Ascending aorta (tissue), 2 donors: Measurements from ENCODE around the gene RPRD1A. TPM values are rescaled to one million over a fixed set of nuclear protein-coding genes. Genes with fewer than 3 reads are reported as not detected.

Experiments
- DNase-seq, 2 donors: peaks; one replicate each; pipeline ENCODE4 v3.0.0-alpha.2; 2019; ENCODE audit warnings: low spot score in 2 of 2
- H3K27ac ChIP-seq, 2 donors: fragments of 200-600 bp; sonication (generic); one replicate each; pipeline ENCODE4 v1.5.1; 2016 to 2017; ENCODE audit warnings: mild to moderate bottlenecking in 1 of 2
- H3K27me3 ChIP-seq: fragments of 200-600 bp; sonication (generic); one replicate; pipeline ENCODE4 v1.5.1; 2017
- H3K36me3 ChIP-seq, 2 donors: fragments of 200-600 bp; sonication (generic); one replicate each; pipeline ENCODE4 v1.5.1; 2016
- H3K4me1 ChIP-seq, 2 donors: fragments of 200-600 bp; sonication (generic); one replicate each; pipeline ENCODE4 v1.5.1; 2016 to 2017; ENCODE audit warnings: mild to moderate bottlenecking in 1 of 2
- H3K4me3 ChIP-seq, 2 donors: fragments of 200-600 bp; sonication (generic); one replicate each; pipeline ENCODE4 v1.5.1; 2016 to 2017; ENCODE audit warnings: mild to moderate bottlenecking in 1 of 2
- H3K9me3 ChIP-seq, 2 donors: fragments of 200-600 bp; sonication (generic); one replicate each; pipeline ENCODE4 v1.5.1; 2016
- intact Hi-C: fragments of 100-400 bp; cut with DNase I; formaldehyde crosslinking; loops from one replicate; pipeline ENCODE4 v1.15.1; 2023
- total RNA-seq: library from RNA; depleted of rRNA; stranded (reverse); fragments of >200 nt; gene quantifications from one replicate; pipeline ENCODE4 v1.1.0, GENCODE V29; 2016
- TF ChIP-seq, protein P1 (sequence below), 3 experiments: fragments of 200-600 bp in 2 of 3; fragments of 450-650 bp in 1 of 3; sonication (generic) in 2 of 3; IDR thresholded peaks; one replicate each; pipeline ENCODE4 v1.5.1; 2016 to 2019; ENCODE audit warnings: antibody characterized with exemption in 3 of 3, mild to moderate bottlenecking in 1 of 3, moderate library complexity in 1 of 3

RPRD1A gene
- total RNA-seq, 1 donor from 2014 or later, result 16.4 TPM

DNA sequence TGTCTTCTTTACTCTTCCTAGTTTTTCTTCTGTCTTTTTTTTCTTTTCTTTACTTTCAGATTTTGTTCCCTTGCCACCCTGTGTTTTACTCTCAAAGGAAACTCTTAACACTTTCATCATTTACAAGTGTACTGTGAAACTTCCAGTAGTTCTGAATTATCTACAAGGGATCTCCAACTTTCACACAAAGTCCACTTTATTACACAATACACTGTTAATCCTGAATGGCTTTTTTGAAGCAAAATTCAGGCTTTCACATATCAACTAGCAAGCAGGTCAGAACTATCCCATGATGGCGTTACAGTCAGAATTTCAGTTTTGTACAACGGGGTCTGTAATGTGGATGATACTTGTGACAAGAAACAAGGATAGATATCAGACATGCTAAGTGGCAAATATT, 60.4 kb downstream of the RPRD1A start:
- Histone ChIP-seq H3K9me3 (no peaks in the 10 kb centered on the region), H3K4me1 (no peaks in the 10 kb centered on the region), H3K36me3 (no peaks in the 10 kb centered on the region), H3K27ac (no peak overlapping the region), H3K4me3 (no peak overlapping the region), H3K27me3 (no peaks in the 10 kb centered on the region)
- TF ChIP-seq, protein P1, sequence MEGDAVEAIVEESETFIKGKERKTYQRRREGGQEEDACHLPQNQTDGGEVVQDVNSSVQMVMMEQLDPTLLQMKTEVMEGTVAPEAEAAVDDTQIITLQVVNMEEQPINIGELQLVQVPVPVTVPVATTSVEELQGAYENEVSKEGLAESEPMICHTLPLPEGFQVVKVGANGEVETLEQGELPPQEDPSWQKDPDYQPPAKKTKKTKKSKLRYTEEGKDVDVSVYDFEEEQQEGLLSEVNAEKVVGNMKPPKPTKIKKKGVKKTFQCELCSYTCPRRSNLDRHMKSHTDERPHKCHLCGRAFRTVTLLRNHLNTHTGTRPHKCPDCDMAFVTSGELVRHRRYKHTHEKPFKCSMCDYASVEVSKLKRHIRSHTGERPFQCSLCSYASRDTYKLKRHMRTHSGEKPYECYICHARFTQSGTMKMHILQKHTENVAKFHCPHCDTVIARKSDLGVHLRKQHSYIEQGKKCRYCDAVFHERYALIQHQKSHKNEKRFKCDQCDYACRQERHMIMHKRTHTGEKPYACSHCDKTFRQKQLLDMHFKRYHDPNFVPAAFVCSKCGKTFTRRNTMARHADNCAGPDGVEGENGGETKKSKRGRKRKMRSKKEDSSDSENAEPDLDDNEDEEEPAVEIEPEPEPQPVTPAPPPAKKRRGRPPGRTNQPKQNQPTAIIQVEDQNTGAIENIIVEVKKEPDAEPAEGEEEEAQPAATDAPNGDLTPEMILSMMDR (IDR thresholded peaks at IDR 0.05), result no peak
- no peak for DNase-seq
- intact Hi-C loops, result no loop called here

DNA sequence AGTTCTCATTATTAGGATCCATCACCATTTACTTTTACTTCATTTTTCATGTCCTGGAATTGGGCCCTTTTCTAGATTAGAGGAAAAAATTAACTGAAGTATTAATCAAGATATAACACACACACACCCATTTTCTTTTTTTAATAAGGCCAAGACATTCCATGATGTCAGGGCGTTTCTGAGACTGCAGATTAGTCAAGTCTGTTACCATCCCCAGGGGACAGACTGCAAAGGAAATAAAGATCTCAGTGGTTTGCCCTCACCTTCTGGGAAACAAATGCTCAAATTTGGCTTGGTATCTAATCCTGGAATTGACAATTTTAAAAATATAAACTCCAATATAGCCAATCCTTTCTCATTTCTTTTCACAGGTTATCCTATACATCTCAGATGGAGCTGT, 67.4 kb downstream of the RPRD1A start:
- Histone ChIP-seq H3K36me3 (no peaks in the 10 kb centered on the region), H3K4me3 (no peak overlapping the region), H3K9me3 (no peaks in the 10 kb centered on the region), H3K4me1 (peaks cover 0 to 6% of the 10 kb centered on the region in 2 donors), H3K27ac (no peak overlapping the region), H3K27me3 (no peaks in the 10 kb centered on the region)
- no peak for DNase-seq
- TF ChIP-seq, protein P1 (IDR thresholded peaks at IDR 0.05), result no peak
- intact Hi-C loops, result no loop called here

DNA sequence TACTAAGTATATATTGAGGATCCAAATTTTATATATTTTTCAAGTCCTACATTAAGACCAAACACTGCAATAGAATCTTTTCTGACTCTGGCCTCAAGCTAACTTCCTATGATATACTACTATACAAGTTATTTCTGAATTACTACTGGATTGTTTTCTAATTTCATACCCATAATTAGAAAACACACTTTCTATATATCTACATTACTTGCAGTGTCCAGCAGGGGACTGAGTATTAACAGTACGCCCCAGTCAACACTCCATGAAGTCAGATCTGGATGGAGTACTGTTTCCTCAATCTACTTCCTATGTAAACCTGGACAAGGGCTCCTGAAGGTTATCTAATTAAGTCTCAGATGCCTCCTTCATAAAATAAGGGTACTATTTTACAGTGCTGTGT, 68.4 kb downstream of the RPRD1A start:
- TF ChIP-seq, protein P1 (IDR thresholded peaks at IDR 0.05), result no peak
- no peak overlapping the region for H3K27ac ChIP-seq
- H3K27me3 ChIP-seq, result no peaks in the 10 kb centered on the region
- H3K36me3 ChIP-seq, result no peaks in the 10 kb centered on the region
- H3K4me3 ChIP-seq, result no peak overlapping the region
- peaks cover 0 to 6% of the 10 kb centered on the region in 2 donors for H3K4me1 ChIP-seq
- DNase-seq, result no peak
- no peaks in the 10 kb centered on the region for H3K9me3 ChIP-seq
- intact Hi-C loops, result no loop called here

DNA sequence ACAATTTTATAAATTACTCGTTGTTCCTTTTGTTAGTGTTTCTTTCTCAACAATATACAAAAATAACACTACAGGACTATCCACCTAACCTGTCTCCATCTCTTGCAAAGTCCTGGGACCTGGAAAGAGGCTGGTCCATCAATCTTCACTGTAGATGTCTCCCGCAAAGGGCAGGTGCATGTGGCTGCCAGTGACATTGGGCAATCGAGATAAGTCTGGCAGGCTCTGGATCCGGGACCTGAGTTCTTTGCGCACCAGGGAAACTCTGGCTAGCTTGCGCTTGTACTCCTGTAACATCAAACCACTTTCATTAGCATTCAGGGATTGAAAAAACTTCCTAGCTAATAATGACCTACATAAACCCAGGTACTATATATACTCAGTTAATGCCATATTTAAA, 74.3 kb downstream of the RPRD1A start:
- TF ChIP-seq, protein P1 (IDR thresholded peaks at IDR 0.05), result no peak
- Histone ChIP-seq H3K27me3 (no peaks in the 10 kb centered on the region), H3K36me3 (peaks cover 3 to 22% of the 10 kb centered on the region in 2 donors), H3K4me1 (no peaks in the 10 kb centered on the region), H3K27ac (no peak overlapping the region), H3K9me3 (no peaks in the 10 kb centered on the region), H3K4me3 (no peak overlapping the region)
- intact Hi-C loops, result no loop called here
- no peak for DNase-seq

DNA sequence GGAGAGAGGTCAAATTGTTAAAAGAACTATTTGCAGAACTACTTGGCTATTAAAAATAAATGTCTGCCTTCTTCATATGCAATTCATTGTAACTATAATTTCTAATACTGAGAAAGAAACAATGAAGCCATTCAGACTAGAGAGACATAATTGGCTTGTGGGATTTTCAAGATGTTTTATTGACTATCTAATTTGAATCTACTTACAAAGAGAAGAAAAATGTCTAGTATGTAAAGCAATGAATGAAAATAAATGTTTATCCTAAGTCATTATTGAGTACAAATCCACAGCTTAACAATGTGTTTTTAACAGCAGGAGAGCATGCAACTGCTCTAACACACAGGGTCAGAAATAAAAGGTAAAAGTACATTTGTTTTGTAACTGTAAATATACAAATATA, 75.7 kb downstream of the RPRD1A start:
- no peaks in the 10 kb centered on the region for H3K9me3 ChIP-seq
- H3K27ac ChIP-seq, result no peak overlapping the region
- peaks cover 8 to 22% of the 10 kb centered on the region in 2 donors for H3K36me3 ChIP-seq
- H3K4me1 ChIP-seq, result no peaks in the 10 kb centered on the region
- H3K4me3 ChIP-seq, result no peak overlapping the region
- TF ChIP-seq, protein P1 (IDR thresholded peaks at IDR 0.05), result no peak
- no peak for DNase-seq
- no peaks in the 10 kb centered on the region for H3K27me3 ChIP-seq
- intact Hi-C loops, result no loop called here

DNA sequence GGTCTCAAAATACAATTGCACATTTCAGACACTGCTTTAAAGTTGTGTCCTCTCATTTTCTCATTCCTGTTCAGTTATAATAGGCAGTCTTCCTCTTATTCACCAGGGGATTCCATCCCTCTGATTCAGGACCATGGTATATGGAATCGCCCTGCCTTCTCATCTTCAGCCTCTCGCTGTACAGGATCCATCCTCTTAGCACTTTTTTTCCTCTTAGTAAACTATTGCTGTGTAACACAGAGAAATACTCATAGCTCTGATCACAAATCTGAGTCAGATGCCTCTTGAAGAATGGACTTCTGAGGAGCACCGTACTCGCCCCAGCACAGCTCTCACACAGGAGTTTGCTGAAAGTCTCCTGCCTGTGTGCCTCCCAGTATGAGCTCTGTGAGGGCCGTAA, 83.5 kb downstream of the RPRD1A start:
- H3K4me3 ChIP-seq, result no peak overlapping the region
- H3K36me3 ChIP-seq, result peaks cover 11 to 36% of the 10 kb centered on the region in 2 donors
- no peak overlapping the region for H3K27ac ChIP-seq
- intact Hi-C loops, result no loop called here
- no peaks in the 10 kb centered on the region for H3K4me1 ChIP-seq
- TF ChIP-seq, protein P1 (IDR thresholded peaks at IDR 0.05), result no peak
- DNase-seq, result no peak
- no peaks in the 10 kb centered on the region for H3K27me3 ChIP-seq
- no peaks in the 10 kb centered on the region for H3K9me3 ChIP-seq
